OCI-LY7 (cell line): ENCODE results near the gene CEP112.

Experiments used
- EZH2phosphoT487 ChIP-seq: fragments of 200-600 bp; sonication (generic); IDR thresholded peaks from 2 replicates; pipeline ENCODE4 v1.6.1; 2018; ENCODE audit warnings: low read depth, borderline replicate concordance, mild to moderate bottlenecking, mixed run types, antibody characterized with exemption, low read length, moderate library complexity, mixed read lengths
- TF ChIP-seq, protein P1 (sequence below): fragments of 200-600 bp; sonication (generic); conservative IDR thresholded peaks from 2 replicates; pipeline ENCODE4 v1.5.1; 2014; ENCODE audit warnings: mild to moderate bottlenecking, antibody characterized with exemption, low read length, moderate library complexity, mixed read lengths

DNA sequence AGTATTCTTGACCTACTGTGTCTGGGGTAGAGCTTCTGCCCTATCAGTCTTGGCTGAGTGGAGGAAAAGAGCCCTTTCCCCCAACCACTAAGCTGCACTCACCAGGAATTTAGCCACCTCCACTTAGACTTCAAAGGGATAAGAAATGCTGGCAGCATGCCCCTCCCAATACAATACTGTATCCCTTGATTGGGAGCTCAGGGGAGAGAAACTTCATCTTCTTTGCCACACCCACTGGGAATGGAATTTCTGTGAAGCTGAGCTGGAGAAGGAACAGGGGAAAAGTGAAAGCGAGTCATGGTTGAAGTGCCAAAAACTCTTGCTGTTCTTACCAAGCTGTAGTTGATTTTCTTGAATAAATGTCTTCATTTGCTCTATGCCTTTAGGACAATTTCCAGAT lies 68.8 kb downstream of the CEP112 start:
- TF ChIP-seq, protein P1, sequence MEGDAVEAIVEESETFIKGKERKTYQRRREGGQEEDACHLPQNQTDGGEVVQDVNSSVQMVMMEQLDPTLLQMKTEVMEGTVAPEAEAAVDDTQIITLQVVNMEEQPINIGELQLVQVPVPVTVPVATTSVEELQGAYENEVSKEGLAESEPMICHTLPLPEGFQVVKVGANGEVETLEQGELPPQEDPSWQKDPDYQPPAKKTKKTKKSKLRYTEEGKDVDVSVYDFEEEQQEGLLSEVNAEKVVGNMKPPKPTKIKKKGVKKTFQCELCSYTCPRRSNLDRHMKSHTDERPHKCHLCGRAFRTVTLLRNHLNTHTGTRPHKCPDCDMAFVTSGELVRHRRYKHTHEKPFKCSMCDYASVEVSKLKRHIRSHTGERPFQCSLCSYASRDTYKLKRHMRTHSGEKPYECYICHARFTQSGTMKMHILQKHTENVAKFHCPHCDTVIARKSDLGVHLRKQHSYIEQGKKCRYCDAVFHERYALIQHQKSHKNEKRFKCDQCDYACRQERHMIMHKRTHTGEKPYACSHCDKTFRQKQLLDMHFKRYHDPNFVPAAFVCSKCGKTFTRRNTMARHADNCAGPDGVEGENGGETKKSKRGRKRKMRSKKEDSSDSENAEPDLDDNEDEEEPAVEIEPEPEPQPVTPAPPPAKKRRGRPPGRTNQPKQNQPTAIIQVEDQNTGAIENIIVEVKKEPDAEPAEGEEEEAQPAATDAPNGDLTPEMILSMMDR, result no peak
- no peak for TF ChIP-seq EZH2phosphoT487
